PFSK-1 (cell line): Measurements from ENCODE around the gene MEST.

Experiments used
- FOXP2 ChIP-seq: optimal IDR thresholded peaks from 2 replicates; pipeline ENCODE3; 2011; ENCODE audit warnings: borderline replicate concordance, control low read depth, inconsistent platforms; ENCODE audit not compliant: insufficient read depth; ENCODE audit errors: extremely low read length, extremely low read depth
- POLR2AphosphoS5 ChIP-seq: IDR thresholded peaks from 2 replicates; pipeline ENCODE4 v1.6.1; 2012; ENCODE audit warnings: low read depth, mild to moderate bottlenecking, control low read depth, low read length, moderate library complexity
- SIN3A ChIP-seq: IDR thresholded peaks from 2 replicates; pipeline ENCODE4 v1.6.1; 2012; ENCODE audit warnings: mild to moderate bottlenecking, low read length, moderate library complexity, borderline replicate concordance; ENCODE audit not compliant: insufficient read depth
- TAF1 ChIP-seq: IDR thresholded peaks from 2 replicates; pipeline ENCODE4 v1.6.1; 2012; ENCODE audit warnings: low read length, control low read depth, borderline replicate concordance; ENCODE audit not compliant: insufficient read depth
- TF ChIP-seq, protein P1 (sequence below), 2 experiments: IDR thresholded peaks; 2 replicates each; pipeline versions ENCODE4 v1.6.1 to v1.8.0; 2011 to 2012; ENCODE audit warnings: low read depth in 2 of 2, low read length in 2 of 2, control low read depth in 1 of 2, inconsistent platforms in 1 of 2, mild to moderate bottlenecking in 1 of 2, moderate library complexity in 1 of 2; ENCODE audit not compliant: insufficient read depth in 1 of 2

DNA sequence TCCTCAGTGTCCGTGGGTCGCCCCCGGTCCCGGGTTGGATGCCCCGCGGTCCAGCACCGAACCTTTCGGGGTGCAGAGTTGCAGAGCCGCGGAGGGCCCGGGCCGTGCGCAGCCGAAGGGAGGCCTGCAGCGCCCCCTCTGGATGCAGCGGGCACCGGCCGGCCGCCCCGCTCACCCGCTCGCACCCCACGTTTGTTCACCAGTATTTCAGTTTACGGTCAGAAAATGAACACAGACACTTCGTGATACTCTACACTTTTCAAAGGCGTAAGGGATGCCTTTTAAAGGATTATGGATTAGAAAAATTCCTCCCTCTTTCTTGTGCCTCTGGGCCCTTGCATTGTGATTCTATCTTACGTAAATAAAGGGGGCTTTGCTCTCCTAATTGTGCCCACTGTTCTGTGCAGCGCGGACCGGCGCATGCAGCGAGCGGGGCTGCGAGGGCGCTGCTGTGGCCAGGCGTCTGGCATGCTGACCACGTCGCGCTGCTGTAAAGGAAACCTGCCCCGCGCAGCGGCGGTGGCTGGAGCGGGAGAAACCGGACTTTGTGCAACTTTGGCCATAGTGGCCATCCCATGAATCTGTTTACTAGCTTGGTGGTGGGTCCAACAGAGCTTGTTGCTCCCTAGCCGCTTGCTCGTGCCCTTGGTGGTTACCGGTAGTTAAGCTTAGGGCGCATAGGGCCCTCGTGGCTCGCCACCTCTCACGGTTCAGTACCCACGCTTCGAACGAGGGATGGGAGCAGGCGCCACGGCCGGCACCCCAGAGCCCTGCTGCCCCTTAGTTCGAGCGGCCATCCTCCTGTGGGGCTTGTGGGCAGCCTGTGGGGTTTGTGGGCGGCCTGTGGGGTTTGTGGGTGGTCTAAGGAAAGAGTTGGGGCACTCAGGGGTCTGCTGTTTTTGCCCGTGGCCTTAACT lies 739 bp upstream of the MEST start:
- no peak for TF ChIP-seq POLR2AphosphoS5
- TF ChIP-seq, protein P1, sequence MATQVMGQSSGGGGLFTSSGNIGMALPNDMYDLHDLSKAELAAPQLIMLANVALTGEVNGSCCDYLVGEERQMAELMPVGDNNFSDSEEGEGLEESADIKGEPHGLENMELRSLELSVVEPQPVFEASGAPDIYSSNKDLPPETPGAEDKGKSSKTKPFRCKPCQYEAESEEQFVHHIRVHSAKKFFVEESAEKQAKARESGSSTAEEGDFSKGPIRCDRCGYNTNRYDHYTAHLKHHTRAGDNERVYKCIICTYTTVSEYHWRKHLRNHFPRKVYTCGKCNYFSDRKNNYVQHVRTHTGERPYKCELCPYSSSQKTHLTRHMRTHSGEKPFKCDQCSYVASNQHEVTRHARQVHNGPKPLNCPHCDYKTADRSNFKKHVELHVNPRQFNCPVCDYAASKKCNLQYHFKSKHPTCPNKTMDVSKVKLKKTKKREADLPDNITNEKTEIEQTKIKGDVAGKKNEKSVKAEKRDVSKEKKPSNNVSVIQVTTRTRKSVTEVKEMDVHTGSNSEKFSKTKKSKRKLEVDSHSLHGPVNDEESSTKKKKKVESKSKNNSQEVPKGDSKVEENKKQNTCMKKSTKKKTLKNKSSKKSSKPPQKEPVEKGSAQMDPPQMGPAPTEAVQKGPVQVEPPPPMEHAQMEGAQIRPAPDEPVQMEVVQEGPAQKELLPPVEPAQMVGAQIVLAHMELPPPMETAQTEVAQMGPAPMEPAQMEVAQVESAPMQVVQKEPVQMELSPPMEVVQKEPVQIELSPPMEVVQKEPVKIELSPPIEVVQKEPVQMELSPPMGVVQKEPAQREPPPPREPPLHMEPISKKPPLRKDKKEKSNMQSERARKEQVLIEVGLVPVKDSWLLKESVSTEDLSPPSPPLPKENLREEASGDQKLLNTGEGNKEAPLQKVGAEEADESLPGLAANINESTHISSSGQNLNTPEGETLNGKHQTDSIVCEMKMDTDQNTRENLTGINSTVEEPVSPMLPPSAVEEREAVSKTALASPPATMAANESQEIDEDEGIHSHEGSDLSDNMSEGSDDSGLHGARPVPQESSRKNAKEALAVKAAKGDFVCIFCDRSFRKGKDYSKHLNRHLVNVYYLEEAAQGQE (IDR thresholded peaks at IDR 0.05; ENCODE audit: insufficient read depth in 1 of 2, low read depth in 2 of 2, low read length in 2 of 2), result no peak
- no peak for TF ChIP-seq FOXP2
- no peak for TF ChIP-seq TAF1
- TF ChIP-seq SIN3A, result no peak
